Measurements from ENCODE around the gene OR51I1.

Gene OR51I1, protein sequence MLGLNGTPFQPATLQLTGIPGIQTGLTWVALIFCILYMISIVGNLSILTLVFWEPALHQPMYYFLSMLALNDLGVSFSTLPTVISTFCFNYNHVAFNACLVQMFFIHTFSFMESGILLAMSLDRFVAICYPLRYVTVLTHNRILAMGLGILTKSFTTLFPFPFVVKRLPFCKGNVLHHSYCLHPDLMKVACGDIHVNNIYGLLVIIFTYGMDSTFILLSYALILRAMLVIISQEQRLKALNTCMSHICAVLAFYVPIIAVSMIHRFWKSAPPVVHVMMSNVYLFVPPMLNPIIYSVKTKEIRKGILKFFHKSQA

DNA sequence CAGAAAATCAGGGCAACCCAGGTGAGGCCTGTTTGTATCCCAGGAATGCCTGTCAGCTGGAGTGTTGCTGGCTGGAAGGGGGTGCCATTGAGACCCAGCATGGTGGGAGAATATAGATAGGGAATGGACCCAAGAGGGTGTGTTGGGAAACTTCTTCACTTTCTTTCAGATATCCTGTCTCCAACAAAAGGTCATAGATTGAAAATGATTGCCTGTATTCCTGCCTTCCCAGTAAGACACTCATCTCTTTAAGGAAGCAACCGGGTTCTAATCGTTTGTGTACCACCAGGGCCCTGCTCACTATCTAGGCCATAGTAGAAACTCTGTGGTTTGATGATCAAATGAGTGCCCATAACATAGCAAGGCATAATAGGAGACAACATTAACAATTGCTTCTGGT lies at the start of gene OR51I1:
Gene OR51I1 (minus strand): TSS at position 101 of the 400 bp plus-strand sequence. CDS start 0 bp downstream, at position 101.
- no peak for DNase-seq

DNA sequence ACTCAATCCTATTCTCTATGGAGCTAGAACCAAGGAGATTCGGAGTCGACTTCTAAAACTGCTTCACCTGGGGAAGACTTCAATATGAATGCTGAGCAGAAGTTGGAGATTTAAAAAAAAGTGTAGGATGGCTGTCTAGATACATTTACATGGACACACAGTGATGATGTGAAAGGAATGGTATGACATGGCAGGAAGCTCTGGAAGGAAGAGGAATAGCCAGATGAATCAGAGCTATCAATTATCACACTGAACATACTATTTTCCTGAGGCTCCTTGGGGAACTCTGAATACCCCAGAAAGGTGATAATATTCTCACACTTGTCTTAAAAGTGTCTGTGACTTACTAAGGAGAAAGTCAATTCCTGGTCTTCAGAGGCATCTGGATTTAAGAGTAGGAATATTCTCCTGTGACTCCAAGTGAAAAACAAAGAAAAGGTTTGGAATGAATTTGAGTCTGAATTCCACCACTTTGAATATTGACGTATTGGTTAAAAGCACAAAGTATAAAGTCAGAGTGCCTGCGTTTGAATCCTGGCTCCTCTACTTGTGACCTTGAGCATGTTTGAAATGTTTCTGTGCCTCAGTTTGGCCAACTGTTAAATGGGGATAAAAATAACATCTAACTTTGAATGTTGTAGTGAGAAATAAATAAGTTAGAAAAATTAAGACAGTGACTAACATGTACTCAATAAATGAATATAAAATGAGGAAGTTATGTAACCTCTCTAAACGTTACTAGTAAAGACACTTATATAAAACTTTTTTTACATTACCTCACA lies 48.5 kb upstream of the OR51I1 start:
- no peak for DNase-seq

DNA sequence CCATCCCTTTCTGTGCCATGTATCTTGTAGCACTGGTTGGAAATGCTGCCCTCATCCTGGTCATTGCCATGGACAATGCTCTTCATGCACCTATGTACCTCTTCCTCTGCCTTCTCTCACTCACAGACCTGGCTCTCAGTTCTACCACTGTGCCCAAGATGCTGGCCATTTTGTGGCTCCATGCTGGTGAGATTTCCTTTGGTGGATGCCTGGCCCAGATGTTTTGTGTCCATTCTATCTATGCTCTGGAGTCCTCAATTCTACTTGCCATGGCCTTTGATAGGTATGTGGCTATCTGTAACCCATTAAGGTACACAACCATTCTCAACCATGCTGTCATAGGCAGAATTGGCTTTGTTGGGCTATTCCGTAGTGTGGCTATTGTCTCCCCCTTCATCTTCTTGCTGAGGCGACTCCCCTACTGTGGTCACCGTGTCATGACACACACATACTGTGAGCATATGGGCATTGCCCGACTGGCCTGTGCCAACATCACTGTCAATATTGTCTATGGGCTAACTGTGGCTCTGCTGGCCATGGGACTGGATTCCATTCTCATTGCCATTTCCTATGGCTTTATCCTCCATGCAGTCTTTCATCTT lies 47.6 kb upstream of the OR51I1 start:
- no peak for DNase-seq

DNA sequence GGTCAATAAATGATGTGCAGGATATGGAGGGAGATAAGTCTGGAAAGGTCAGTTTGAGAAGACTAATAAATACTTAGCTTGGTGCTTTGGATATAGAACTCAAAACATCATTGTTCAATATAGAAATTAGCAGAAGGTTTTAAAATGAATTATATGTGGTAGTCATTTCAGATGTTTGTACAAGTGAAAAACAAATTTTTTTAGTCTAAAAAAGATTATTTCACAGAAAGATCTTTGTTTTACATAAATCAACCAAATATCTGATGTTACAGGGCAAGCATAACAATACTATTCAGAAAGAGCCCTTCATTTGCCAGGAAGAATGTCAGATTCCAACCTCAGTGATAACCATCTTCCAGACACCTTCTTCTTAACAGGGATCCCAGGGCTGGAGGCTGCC lies 47.1 kb upstream of the OR51I1 start, which contains the start of gene OR52D1:
Gene OR52D1 (plus strand): TSS at position 301 of the 400 bp plus-strand sequence. CDS start 22 bp downstream, at position 323.
- DNase-seq, result no peak

DNA sequence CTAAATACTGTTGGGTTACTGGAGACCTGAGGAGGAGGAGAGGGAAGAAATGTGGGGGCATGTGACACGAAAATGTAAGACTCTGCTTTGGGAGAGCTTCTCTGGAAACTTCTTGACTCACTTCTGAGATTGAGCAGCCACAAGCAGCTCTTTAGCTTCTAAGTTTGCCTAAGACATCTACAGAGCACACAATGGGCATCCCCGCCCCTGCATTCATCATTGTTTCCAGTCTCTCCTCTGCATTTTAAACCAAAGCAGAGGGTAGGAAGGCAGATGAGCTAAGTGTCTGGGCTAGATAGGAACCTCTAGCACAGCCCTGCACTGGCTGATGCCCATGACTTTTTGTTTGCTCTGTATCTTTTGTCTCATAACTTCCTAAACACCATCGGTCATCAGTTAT lies 45.1 kb upstream of the OR51I1 start:
- peak in 1 of 2 experiments; percentile 20 for DNase-seq

DNA sequence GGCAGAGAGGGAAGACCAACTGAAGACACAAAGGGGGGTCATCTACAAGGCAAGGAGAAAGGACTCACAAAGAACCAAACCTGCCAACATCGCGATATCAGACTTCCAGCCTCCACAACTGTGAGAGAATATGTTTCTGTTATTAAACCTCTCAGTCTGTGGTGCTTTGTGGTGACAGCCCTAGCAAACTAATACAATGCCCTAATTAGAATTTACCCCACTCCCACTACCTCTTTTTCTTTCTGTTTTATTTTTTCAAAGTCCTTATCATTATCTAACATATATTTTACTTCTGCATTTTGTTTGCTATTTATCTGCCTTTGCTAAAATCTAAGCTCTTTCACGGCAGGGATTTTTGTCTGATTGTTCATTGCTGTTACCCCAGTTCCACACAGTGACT lies 44.7 kb upstream of the OR51I1 start:
- DNase-seq, result no peak

DNA sequence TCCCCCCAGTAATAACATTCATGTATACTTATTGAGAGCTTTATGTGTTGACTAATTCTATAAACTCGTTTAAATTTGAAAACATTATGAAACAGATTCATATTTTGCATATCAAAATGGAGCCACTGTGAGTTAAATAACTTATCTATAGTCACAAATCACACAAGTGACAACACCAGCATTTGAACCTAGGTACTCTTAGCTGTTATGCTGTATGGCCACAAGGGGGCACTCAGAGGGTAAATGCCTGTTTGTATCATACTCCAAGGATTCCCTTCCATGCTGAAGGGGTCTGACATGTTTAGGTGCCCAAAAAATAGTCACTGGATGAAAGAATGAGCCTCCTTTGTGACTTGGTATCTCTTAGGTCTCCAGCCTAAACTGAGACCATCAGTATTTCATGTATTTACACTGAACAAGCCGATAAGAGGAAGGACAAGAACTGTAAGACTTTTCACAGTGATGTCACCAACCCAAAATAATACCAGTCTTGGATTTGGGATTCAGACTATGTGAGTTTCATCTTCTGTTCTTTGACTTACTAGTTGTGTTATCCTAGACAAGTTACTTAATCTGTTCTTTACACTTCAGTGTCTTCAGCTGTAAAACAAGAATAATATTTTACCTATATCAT lies 35.0 kb upstream of the OR51I1 start:
- DNase-seq, result peak; percentile 26 to 34

DNA sequence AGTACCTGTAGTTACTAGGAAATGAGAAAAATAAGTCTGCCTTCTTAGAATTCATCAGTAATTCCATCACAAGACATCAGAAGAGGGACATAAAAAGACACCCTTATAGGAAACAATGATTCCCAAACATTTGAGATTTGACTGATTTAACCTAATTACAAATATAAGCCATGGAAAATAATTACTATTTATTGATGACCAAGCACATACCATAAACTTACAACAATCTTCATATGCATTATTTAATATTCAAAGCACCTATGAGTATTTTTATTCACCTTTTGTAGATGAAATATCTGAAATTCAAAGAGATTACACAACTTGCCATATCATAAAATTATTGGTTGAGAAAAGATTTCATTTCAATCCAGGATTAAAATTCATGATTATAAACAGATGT lies 32.6 kb upstream of the OR51I1 start:
- DNase-seq, result no peak

DNA sequence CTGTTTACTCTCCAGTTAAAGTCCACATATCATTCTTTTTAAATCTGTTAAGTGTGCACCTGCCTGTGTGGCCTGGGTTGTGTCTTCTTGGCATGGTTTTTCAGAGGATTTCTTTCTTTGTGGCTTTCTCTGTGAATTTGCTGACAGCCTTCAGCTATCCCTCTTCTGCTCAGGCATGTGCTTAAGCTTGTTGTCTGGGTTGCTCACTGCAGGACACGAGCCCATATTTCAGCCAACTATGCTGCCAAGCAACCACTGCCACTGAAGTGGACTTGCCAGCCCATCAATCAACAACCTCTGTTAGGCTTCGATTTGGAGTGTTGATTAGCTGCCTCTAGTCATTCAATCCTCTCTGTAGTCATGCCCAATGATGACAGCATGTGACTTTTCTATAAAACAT lies 26.2 kb upstream of the OR51I1 start:
- no peak for DNase-seq

DNA sequence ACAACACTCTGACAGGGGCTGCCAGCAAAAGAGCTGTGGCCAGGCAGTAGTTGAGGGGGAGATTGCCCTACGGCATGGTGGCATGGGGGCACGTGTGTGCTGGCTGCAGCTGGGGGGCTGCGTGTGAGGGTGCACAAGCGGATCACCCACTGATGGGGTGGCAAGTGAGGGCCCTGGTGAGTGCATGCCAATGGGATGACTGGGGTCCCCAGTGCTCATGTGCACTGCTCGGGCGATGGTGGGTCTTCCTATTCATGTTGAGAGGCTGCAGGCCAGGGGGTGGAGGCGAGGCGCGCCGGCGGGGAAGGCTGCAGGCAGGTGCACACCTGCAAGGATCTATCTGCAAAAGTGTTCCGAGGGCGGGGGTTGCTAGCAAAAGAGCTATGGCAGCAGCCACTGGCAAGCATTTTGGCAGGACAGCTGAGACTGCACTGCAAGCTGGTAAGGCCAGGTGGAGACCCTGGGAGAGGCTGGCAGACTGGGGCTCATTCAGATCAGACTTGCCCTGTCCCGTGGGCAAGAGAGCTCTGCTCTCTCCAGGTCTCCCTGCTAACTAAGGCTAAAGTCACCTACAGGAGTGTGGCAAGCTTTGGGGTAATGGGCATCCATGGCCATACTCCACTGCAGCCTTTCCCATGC lies 19.8 kb upstream of the OR51I1 start:
- DNase-seq, result no peak

DNA sequence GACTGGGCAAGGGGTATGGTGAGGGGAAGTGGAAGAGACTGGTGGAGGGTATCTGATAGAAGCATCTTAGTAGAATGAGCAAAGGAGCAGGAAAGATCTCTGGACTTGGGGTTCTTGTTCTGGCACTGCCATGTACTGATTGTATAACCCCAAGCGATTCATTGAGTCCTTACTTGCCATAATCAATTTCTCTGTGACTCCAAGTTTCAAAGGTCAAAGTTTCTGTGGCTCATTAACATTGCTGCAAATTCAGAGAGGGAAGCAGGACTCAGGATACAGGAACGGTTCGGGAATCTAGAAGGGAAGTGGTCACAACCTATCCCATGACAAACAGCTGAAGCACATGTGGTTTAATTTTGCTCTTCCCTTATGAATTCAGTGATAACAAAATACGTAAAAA lies 8.1 kb upstream of the OR51I1 start:
- no peak for DNase-seq

DNA sequence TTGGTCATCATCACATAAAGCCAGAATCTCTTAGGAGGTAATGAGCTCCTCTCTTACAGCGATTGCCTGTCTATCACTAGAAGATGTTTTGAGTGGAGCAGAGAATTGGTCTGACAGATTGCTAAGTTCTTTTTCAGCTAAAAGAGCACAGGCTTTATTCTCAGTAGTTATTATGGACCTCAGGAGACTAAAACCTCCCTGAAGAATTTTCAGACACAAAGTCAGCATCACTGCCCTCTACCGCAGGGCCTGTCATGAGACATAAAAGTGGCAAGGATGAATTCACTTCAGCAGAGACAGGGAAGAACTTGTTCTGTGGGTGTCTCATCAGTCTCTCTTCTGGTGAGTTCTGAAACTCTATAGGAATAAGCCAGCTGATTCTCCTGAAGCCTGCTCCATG lies 7.7 kb upstream of the OR51I1 start, which contains the start of gene OR51I2:
Gene OR51I2 (plus strand): TSS at position 301 of the 400 bp plus-strand sequence. CDS start 4,166 bp downstream, outside the sequence.
- DNase-seq, result no peak

DNA sequence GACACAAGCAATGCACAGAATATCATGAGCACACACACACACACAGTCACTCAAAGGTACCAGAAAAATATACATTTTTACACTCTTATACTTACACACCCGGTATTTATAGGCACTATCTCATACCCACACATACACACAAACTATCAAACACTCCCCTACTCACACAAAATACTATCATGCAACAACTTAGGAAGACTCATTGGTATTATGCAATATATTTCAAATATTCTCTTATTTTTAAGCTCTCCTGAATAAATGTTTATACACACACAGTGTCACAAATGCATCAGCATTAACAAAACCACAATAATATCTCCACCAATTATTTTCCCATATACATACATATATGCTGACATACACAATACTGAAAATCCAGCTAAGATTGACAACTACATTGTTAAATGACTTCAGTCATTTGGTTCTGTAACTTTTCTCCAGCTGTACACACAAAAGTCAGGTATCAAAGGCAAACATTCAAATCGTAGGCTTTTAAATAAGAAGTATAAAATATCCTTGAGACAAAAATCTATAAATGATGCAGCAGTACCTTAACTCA lies 2.6 kb upstream of the OR51I1 start:
- DNase-seq, result no peak

DNA sequence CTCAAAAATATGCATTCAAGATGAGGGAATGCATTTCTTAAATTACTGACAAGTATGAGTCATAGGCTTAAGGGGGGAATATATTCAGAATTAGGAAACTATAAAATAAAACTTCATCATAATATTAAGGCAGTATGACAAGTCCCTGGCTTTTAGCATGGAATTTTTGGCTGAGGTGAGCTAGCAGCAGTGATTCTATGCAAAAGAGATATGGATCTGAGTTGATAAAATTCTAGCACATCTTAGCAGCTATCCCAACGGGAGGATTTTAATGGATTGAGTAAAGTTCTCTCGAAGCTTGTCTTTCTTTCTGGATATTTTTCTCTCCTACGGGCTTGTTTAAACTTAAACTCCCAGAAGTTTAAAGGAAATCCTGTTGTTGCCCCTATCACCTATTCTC lies 18.2 kb downstream of the OR51I1 start:
- no peak for DNase-seq

DNA sequence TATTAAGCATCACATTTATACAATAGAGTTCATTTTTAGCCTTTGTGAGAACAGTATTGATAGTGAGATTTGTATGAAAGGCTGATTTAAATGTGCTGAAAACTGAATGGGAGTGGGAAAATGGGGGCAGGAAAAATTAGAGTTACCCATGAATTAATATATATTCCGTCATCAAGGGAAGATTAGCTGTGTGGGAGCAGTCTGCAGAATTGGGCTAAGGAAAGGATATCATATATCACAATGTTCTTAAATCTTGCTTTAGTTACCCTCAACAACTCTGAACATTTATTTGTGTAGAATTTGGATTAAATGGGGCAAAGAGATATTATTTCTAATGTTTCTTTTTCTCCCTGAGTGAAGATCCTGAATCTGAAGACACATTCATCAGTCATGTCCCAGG lies 19.5 kb downstream of the OR51I1 start, which contains the start of gene OR51Q1:
Gene OR51Q1 (plus strand): TSS at position 301 of the 400 bp plus-strand sequence. CDS start 90 bp downstream, at position 391.
- DNase-seq, result no peak

DNA sequence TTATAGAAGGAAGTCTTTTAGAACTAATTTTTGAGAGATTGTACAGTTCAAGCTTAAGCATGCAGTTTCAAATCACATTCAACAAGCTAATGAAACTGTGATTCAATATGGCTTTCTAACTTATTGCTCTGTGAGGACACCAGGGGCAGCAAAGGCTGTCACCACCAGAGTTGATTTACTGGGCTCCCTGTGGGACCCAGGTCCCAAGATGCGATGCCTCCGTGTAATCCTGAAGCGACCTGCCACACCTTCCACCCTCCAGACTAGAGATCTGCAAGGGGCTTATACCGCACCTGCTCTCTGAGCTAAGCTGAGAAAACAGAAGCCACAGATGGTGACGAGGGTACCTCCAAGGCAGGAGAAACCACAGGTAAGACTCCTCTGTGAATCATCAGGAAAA lies 20.3 kb downstream of the OR51I1 start:
- no peak for DNase-seq

DNA sequence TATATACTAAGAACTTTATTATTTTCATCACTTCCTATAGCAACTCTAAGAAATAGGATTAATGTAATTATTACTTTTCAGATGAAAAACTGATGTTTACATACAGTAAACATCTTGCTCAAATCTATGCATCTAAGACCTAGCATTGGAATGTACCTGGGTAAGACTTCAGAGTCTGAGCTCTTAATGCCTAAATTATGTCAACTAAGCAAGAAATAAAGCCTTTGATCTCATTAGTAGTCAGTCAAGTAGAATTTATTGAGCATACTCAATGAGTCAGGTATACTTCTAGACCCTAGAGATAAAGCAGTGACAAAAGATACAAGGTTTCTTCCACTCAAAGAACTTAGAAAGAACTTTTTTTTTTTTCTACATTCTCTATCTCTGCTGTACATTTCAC lies 36.1 kb downstream of the OR51I1 start:
- no peak for DNase-seq

DNA sequence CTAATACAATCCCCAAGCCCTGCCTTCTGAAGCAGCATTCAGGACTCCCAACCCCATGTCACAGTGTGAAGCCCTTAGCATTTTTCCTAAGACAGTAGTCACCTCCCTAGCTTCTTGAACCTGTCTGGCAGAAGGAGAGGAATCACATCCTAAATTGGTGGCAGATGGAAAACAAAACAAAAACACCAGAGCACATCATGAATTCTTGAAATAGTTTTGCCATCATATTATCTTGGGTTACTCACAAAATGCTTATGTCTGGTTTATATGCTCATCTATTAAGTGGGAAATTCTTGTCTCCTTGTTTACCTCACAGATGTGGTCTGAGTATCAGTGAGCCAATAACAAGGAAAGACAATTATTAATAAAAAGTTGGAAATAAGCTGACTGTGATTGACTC lies 42.4 kb downstream of the OR51I1 start:
- no peak for DNase-seq

DNA sequence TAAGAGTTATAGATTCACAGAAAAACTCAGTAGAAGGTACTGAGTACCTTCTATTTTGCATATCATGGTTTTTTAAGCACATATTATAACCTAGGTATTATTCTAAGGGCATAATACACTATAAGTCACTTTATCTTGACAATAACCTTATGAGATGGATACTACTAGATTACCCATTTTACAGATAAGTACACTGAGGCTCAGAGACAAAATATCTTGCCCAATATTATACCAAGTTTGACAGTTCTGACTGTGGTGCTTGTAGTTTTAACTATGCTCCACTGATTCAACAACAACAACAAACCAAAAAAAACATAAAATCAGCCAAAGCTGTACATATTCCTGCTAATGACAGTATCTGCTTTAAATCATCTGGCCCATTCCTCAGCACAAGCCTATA lies 47.2 kb downstream of the OR51I1 start:
- no peak for DNase-seq
